Prostate gland (tissue), 2 donors: ENCODE data around the gene APOD.

Experiments used
- POLR2AphosphoS5 ChIP-seq: sonication (generic); formaldehyde crosslinking; IDR thresholded peaks from one replicate; pipeline ENCODE4 v1.6.1; 2017; ENCODE audit warnings: antibody characterized with exemption
- TF ChIP-seq, protein P1 (sequence below), 4 experiments: fragments of 200-600 bp in 2 of 4; fragments of 450-650 bp in 2 of 4; sonication (generic) in 2 of 4; IDR thresholded peaks; 1 replicate in 3 of 4; 2 replicates in 1 of 4; pipeline ENCODE4 v1.5.1; 2016 to 2019; ENCODE audit warnings: antibody characterized with exemption in 4 of 4, mild to moderate bottlenecking in 2 of 4, moderate library complexity in 2 of 4

DNA sequence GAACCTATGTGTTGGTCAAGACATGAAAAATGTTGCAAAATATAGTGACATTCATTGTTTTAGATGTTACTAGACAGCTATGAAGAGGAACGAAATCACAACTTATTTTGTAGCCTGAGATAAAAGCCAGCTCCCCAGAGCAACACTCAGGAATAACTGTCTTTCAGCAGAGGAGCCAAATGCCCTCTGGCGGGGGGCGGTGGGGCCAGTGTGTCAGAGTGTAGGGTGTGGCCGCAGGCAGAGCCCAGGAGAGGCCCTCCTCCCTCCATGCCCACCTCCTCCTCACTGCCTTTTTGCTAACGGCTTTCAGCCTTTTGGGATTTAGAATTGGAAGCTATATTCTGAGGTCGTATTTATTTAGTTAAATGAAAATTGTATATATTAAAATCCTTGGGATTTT, 16.9 kb downstream of the APOD start:
- TF ChIP-seq, protein P1, sequence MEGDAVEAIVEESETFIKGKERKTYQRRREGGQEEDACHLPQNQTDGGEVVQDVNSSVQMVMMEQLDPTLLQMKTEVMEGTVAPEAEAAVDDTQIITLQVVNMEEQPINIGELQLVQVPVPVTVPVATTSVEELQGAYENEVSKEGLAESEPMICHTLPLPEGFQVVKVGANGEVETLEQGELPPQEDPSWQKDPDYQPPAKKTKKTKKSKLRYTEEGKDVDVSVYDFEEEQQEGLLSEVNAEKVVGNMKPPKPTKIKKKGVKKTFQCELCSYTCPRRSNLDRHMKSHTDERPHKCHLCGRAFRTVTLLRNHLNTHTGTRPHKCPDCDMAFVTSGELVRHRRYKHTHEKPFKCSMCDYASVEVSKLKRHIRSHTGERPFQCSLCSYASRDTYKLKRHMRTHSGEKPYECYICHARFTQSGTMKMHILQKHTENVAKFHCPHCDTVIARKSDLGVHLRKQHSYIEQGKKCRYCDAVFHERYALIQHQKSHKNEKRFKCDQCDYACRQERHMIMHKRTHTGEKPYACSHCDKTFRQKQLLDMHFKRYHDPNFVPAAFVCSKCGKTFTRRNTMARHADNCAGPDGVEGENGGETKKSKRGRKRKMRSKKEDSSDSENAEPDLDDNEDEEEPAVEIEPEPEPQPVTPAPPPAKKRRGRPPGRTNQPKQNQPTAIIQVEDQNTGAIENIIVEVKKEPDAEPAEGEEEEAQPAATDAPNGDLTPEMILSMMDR (IDR thresholded peaks at IDR 0.05) = no peak
- TF ChIP-seq POLR2AphosphoS5 = no peak
